ENCODE data around the gene FGF7. TPM values are rescaled to one million over a fixed set of nuclear protein-coding genes. Genes with fewer than 3 reads are reported as not detected.
A peak's percentile ranks its signal among the peaks of the same experiment; 100 is the strongest.
"Not testable (repeated sequence)": the region's sequence is repeated elsewhere in the genome, so short reads cannot be mapped to it uniquely, and the experiment has no call there.

Gene FGF7
- total RNA-seq, 2 experiments from 2014 or later: not detected

GRCh38 chr15:49456166-49456565 is 33.1 kb downstream of the FGF7 start:
- DNase-seq: no peak
- no peaks in the 10 kb centered on the region for H3K36me3 Mint-ChIP-seq (ENCODE audit: low read depth)
- POLR2A ChIA-PET: no interaction called here
- no peak overlapping the region for H3K4me3 Mint-ChIP-seq
- CTCF ChIA-PET: interaction anchor here (0.6 kb wide), 1 partner anchor 785 kb away, joined by 3 read pairs; no protein-coding TSS in a partner anchor
- H3K4me1 Mint-ChIP-seq: no peaks in the 10 kb centered on the region
- H3K27ac Mint-ChIP-seq: no peak overlapping the region
- H3K9me3 Mint-ChIP-seq: no peaks in the 10 kb centered on the region
- peaks cover 12% of the 10 kb centered on the region for H3K27me3 Mint-ChIP-seq

- ChIA-PET POLR2A (no interaction called here), CTCF (no interaction called here)
- Mint-ChIP-seq H3K4me3 (no peak overlapping the region), H3K9me3 (no peaks in the 10 kb centered on the region), H3K36me3 (ENCODE audit: low read depth) (no peaks in the 10 kb centered on the region), H3K4me1 (no peaks in the 10 kb centered on the region), H3K27ac (no peak overlapping the region), H3K27me3 (peaks cover 12% of the 10 kb centered on the region)
- no peak for DNase-seq
Observed at GRCh38 chr15:49458145-49458544, 35.1 kb downstream of the FGF7 start.

- Mint-ChIP-seq H3K4me3 (no peak overlapping the region), H3K27ac (no peak overlapping the region), H3K9me3 (no peaks in the 10 kb centered on the region), H3K4me1 (no peaks in the 10 kb centered on the region), H3K36me3 (ENCODE audit: low read depth) (no peaks in the 10 kb centered on the region), H3K27me3 (peaks cover 12% of the 10 kb centered on the region)
- ChIA-PET POLR2A (no interaction called here), CTCF (no interaction called here)
- no peak for DNase-seq
Observed at GRCh38 chr15:49460411-49460941, 37.4 kb downstream of the FGF7 start.

GRCh38 chr15:49462232-49462844 is 39.3 kb downstream of the FGF7 start:
- POLR2A ChIA-PET: no interaction called here
- CTCF ChIA-PET: no interaction called here
- DNase-seq: no peak

GRCh38 chr15:49464522-49464921 is 41.5 kb downstream of the FGF7 start:
- Mint-ChIP-seq H3K27me3 (peaks cover 3% of the 10 kb centered on the region), H3K9me3 (no peaks in the 10 kb centered on the region), H3K4me1 (peaks cover 9% of the 10 kb centered on the region), H3K27ac (no peak overlapping the region), H3K36me3 (ENCODE audit: low read depth) (no peaks in the 10 kb centered on the region), H3K4me3 (no peak overlapping the region)
- DNase-seq: no peak
- POLR2A ChIA-PET: no interaction called here
- CTCF ChIA-PET: no interaction called here

More at GRCh38 chr15:49462232-49462844, 39.3 kb downstream of the FGF7 start:
- H3K4me3 Mint-ChIP-seq: no peak overlapping the region
- no peaks in the 10 kb centered on the region for H3K36me3 Mint-ChIP-seq (ENCODE audit: low read depth)
- peaks cover 9% of the 10 kb centered on the region for H3K4me1 Mint-ChIP-seq
- H3K9me3 Mint-ChIP-seq: no peaks in the 10 kb centered on the region
- H3K27ac Mint-ChIP-seq: no peak overlapping the region
- peaks cover 5% of the 10 kb centered on the region for H3K27me3 Mint-ChIP-seq

GRCh38 chr15:49466119-49466518 is 43.1 kb downstream of the FGF7 start:
- CTCF ChIA-PET: no interaction called here
- Mint-ChIP-seq H3K27me3 (peaks cover under 1% of the 10 kb centered on the region), H3K9me3 (no peaks in the 10 kb centered on the region), H3K27ac (no peak overlapping the region), H3K4me3 (no peak overlapping the region), H3K4me1 (peaks cover 9% of the 10 kb centered on the region), H3K36me3 (ENCODE audit: low read depth) (no peaks in the 10 kb centered on the region)
- POLR2A ChIA-PET: no interaction called here
- DNase-seq: no peak

- Mint-ChIP-seq H3K4me3 (no peak overlapping the region), H3K9me3 (no peaks in the 10 kb centered on the region), H3K36me3 (ENCODE audit: low read depth) (no peaks in the 10 kb centered on the region), H3K27ac (no peak overlapping the region), H3K4me1 (peaks cover 17% of the 10 kb centered on the region), H3K27me3 (peaks cover 4% of the 10 kb centered on the region)
- CTCF ChIA-PET: no interaction called here
- no peak for DNase-seq
- POLR2A ChIA-PET: no interaction called here
Observed at GRCh38 chr15:49467746-49468480, 44.9 kb downstream of the FGF7 start.

GRCh38 chr15:49468481-49468839 is 45.4 kb downstream of the FGF7 start:
- Mint-ChIP-seq H3K4me1 (peaks cover 17% of the 10 kb centered on the region), H3K9me3 (no peaks in the 10 kb centered on the region), H3K27me3 (peaks cover 4% of the 10 kb centered on the region), H3K36me3 (ENCODE audit: low read depth) (no peaks in the 10 kb centered on the region), H3K4me3 (no peak overlapping the region), H3K27ac (no peak overlapping the region)
- no peak for DNase-seq
- ChIA-PET POLR2A (no interaction called here), CTCF (no interaction called here)

- H3K27me3 Mint-ChIP-seq; H3K9me3 Mint-ChIP-seq; H3K4me3 Mint-ChIP-seq; H3K36me3 Mint-ChIP-seq (ENCODE audit: low read depth); H3K27ac Mint-ChIP-seq; POLR2A ChIA-PET: not testable (repeated sequence)
- peaks cover 14% of the 10 kb centered on the region for H3K4me1 Mint-ChIP-seq
- CTCF ChIA-PET: interaction anchor here (1.4 to 1.5 kb wide), 2 partner anchors 236 to 536 kb away, joined by 6 read pairs; no protein-coding TSS in a partner anchor
- peak; percentile 43 for DNase-seq
Observed at GRCh38 chr15:49471248-49471647, 48.2 kb downstream of the FGF7 start.

GRCh38 chr15:49471733-49472132 is 48.7 kb downstream of the FGF7 start:
- CTCF ChIA-PET: interaction anchor here (0.7 to 1.5 kb wide), 3 partner anchors 48 to 535 kb away, joined by 3 to 6 read pairs (median 6); no protein-coding TSS in a partner anchor
- no peak overlapping the region for H3K27ac Mint-ChIP-seq
- peak; percentile 18 for DNase-seq

GRCh38 chr15:49472338-49472737 is 49.3 kb downstream of the FGF7 start:
- ChIA-PET CTCF (interaction anchor here (0.7 kb wide), 1 partner anchor 48 kb away, joined by 3 read pairs; no protein-coding TSS in a partner anchor), POLR2A (no interaction called here)
- peaks cover 8% of the 10 kb centered on the region for H3K4me1 Mint-ChIP-seq
- H3K27ac Mint-ChIP-seq: no peak overlapping the region
- H3K27me3 Mint-ChIP-seq: peaks cover 4% of the 10 kb centered on the region
- H3K36me3 Mint-ChIP-seq (ENCODE audit: low read depth): no peaks in the 10 kb centered on the region
- H3K4me3 Mint-ChIP-seq: no peak overlapping the region
- no peak for DNase-seq
- H3K9me3 Mint-ChIP-seq: no peaks in the 10 kb centered on the region

More at GRCh38 chr15:49471733-49472132, 48.7 kb downstream of the FGF7 start:
- H3K9me3 Mint-ChIP-seq: no peaks in the 10 kb centered on the region
- H3K36me3 Mint-ChIP-seq (ENCODE audit: low read depth): no peaks in the 10 kb centered on the region
- H3K4me3 Mint-ChIP-seq: no peak overlapping the region
- POLR2A ChIA-PET: no interaction called here
- H3K27me3 Mint-ChIP-seq: peaks cover 4% of the 10 kb centered on the region
- H3K4me1 Mint-ChIP-seq: peaks cover 13% of the 10 kb centered on the region

GRCh38 chr15:49473031-49473430 is 50.0 kb downstream of the FGF7 start:
- ChIA-PET POLR2A (no interaction called here), CTCF (no interaction called here)
- Mint-ChIP-seq H3K9me3 (no peaks in the 10 kb centered on the region), H3K4me1 (peaks cover 8% of the 10 kb centered on the region), H3K4me3 (no peak overlapping the region), H3K36me3 (ENCODE audit: low read depth) (no peaks in the 10 kb centered on the region), H3K27ac (no peak overlapping the region), H3K27me3 (peaks cover 4% of the 10 kb centered on the region)
- DNase-seq: no peak

- H3K9me3 Mint-ChIP-seq; H3K4me3 Mint-ChIP-seq; H3K4me1 Mint-ChIP-seq; H3K36me3 Mint-ChIP-seq (ENCODE audit: low read depth); POLR2A ChIA-PET; CTCF ChIA-PET; H3K27me3 Mint-ChIP-seq; H3K27ac Mint-ChIP-seq; DNase-seq: not testable (repeated sequence)
Observed at GRCh38 chr15:49478021-49478420, 55.0 kb downstream of the FGF7 start.

All from activated CD4-positive, alpha-beta T cell treated with anti-CD3 and anti-CD28 coated beads, Interleukin-2, amount 10 ng/mL, durations not matched to agents 7 days and 5 days (primary cell).